Islet of Langerhans (tissue), 1 donor: ENCODE data around the gene CPSF4L.

ENCODE experiments used
- FAIRE-seq: peaks from one replicate; lab custom pipeline; 2011; peaks lifted over from hg19 to GRCh38; lab: Jason Lieb, UNC

CPSF4L gene

GRCh38 chr17:73289549-73290254 lies 28.0 kb upstream of the CPSF4L start:
- FAIRE-seq, result no peak

- no peak for FAIRE-seq
Measured at GRCh38 chr17:73288534-73289302, 27.0 kb upstream of the CPSF4L start.

- no peak for FAIRE-seq
Measured at GRCh38 chr17:73286863-73287296, 25.2 kb upstream of the CPSF4L start.

- FAIRE-seq, result no peak
Measured at GRCh38 chr17:73285916-73286862, 24.5 kb upstream of the CPSF4L start.

GRCh38 chr17:73285603-73285908 lies 23.9 kb upstream of the CPSF4L start:
- FAIRE-seq, result no peak

- FAIRE-seq, result no peak
Measured at GRCh38 chr17:73284906-73285602, 23.4 kb upstream of the CPSF4L start.

GRCh38 chr17:73284354-73284753 lies 22.7 kb upstream of the CPSF4L start:
- no peak for FAIRE-seq

- no peak for FAIRE-seq
Measured at GRCh38 chr17:73283841-73284282, 22.2 kb upstream of the CPSF4L start.

GRCh38 chr17:73283250-73283649 lies 21.6 kb upstream of the CPSF4L start:
- FAIRE-seq, result no peak

GRCh38 chr17:73282629-73283028 lies 20.9 kb upstream of the CPSF4L start:
- FAIRE-seq, result no peak

GRCh38 chr17:73281928-73282327 lies 20.2 kb upstream of the CPSF4L start:
- no peak for FAIRE-seq

GRCh38 chr17:73280191-73280590 lies 18.5 kb upstream of the CPSF4L start:
- FAIRE-seq, result no peak

GRCh38 chr17:73279704-73280103 lies 18.0 kb upstream of the CPSF4L start:
- FAIRE-seq, result no peak

GRCh38 chr17:73278465-73279453 lies 17.1 kb upstream of the CPSF4L start:
- no peak for FAIRE-seq

- no peak for FAIRE-seq
Measured at GRCh38 chr17:73278049-73278464, 16.4 kb upstream of the CPSF4L start.

GRCh38 chr17:73274490-73274889 lies 12.8 kb upstream of the CPSF4L start:
- FAIRE-seq, result no peak

GRCh38 chr17:73272906-73273218 lies 11.2 kb upstream of the CPSF4L start:
- FAIRE-seq, result no peak

- FAIRE-seq, result no peak
Measured at GRCh38 chr17:73271072-73271471, 9.4 kb upstream of the CPSF4L start.

GRCh38 chr17:73269791-73270190 lies 8.1 kb upstream of the CPSF4L start:
- no peak for FAIRE-seq

- no peak for FAIRE-seq
Measured at GRCh38 chr17:73269329-73269615, 7.6 kb upstream of the CPSF4L start.
